CD4-positive, alpha-beta T cell (primary cell): ENCODE measurements around the gene ZFTA. TPM values are rescaled to one million over a fixed set of nuclear protein-coding genes. Genes with fewer than 3 reads are reported as not detected.

Experiments used
- ATAC-seq: fragments of 200-7000 bp; cut with Tn5 transposase; one replicate; pipeline ENCODE4 v1.10.0; 2022; ENCODE audit warnings: mild to moderate bottlenecking; ENCODE audit not compliant: poor library complexity
- CTCF ChIA-PET: fragments of 350-600 bp; sonication (Branson Sonifier 250); formaldehyde crosslinking; loops from one replicate; lab custom pipeline; 2021; ENCODE audit warnings: antibody characterized with exemption, inconsistent platforms; lab: Charles Lee
- POLR2A ChIA-PET: fragments of 350-600 bp; sonication (Branson Sonifier 250); formaldehyde crosslinking; loops from one replicate; lab custom pipeline; 2021; ENCODE audit warnings: antibody characterized with exemption, inconsistent platforms; lab: Charles Lee
- DNase-seq, 14 experiments: peaks; one replicate each; pipeline ENCODE4 v3.0.0-alpha.2; 2013 to 2020; ENCODE audit warnings: mixed read lengths in 2 of 14
- H3K27ac ChIP-seq, 2 donors: one replicate each; pipeline versions ENCODE4 v1.5.1 to v1.7.0; 2013; ENCODE audit warnings: low read length in 2 of 2, low read depth in 1 of 2, mild to moderate bottlenecking in 1 of 2
- H3K27me3 ChIP-seq, 2 experiments: 1 replicate in 1 of 2; 2 replicates in 1 of 2; pipeline versions ENCODE4 v1.6.1 to v1.7.0; 2013; ENCODE audit warnings: low read length in 2 of 2, control low read depth in 1 of 2, mild to moderate bottlenecking in 1 of 2, moderate library complexity in 1 of 2; ENCODE audit not compliant: insufficient read depth in 2 of 2, control insufficient read depth in 1 of 2
- H3K36me3 ChIP-seq: one replicate; pipeline ENCODE4 v1.6.1; 2013; ENCODE audit warnings: low read length, control low read depth; ENCODE audit not compliant: insufficient read depth
- H3K4me1 ChIP-seq: one replicate; pipeline ENCODE4 v1.6.1; 2013; ENCODE audit warnings: low read length, control low read depth; ENCODE audit not compliant: insufficient read depth
- H3K4me3 ChIP-seq: one replicate; pipeline ENCODE4 v1.5.1; 2013; ENCODE audit warnings: mild to moderate bottlenecking, low read length, moderate library complexity
- H3K9me3 ChIP-seq, 2 experiments: 1 replicate in 1 of 2; 2 replicates in 1 of 2; pipeline versions ENCODE4 v1.6.1 to v1.7.0; 2013; ENCODE audit warnings: low read length in 2 of 2, mild to moderate bottlenecking in 2 of 2, control low read depth in 1 of 2, moderate library complexity in 1 of 2; ENCODE audit not compliant: control insufficient read depth in 1 of 2, insufficient read depth in 1 of 2
- H3K27ac Mint-ChIP-seq: one replicate; pipeline ENCODE4 v1.8.0; 2020; ENCODE audit warnings: mixed read lengths
- H3K27me3 Mint-ChIP-seq: one replicate; pipeline ENCODE4 v1.8.0; 2021; ENCODE audit warnings: mixed read lengths
- H3K36me3 Mint-ChIP-seq: one replicate; pipeline ENCODE4 v1.8.0; 2021; ENCODE audit warnings: low read depth, mixed read lengths
- H3K4me1 Mint-ChIP-seq: one replicate; pipeline ENCODE4 v1.8.0; 2021; ENCODE audit warnings: low read depth, mixed read lengths
- H3K4me3 Mint-ChIP-seq: one replicate; pipeline ENCODE4 v1.8.0; 2020; ENCODE audit warnings: mild to moderate bottlenecking, mixed read lengths
- H3K9me3 Mint-ChIP-seq: one replicate; pipeline ENCODE4 v1.8.0; 2020; ENCODE audit warnings: mixed read lengths
- CTCF ChIP-seq: fragments of 200-600 bp; IDR thresholded peaks from one replicate; pipeline ENCODE4 v1.8.0; 2022; ENCODE audit warnings: antibody characterized with exemption, mild to moderate bottlenecking
- intact Hi-C, 2 experiments: fragments of 100-400 bp; cut with DNase I in 1 of 2; cut with micrococcal nuclease in 1 of 2; formaldehyde crosslinking; loops; one replicate each; pipeline versions ENCODE4 v1.15.1 to v1.9.0; 2023 to 2025; cut with DNase I, micrococcal nuclease
- total RNA-seq, 174 experiments: library from RNA in 2 of 174; stranded (reverse) in 2 of 174; gene quantifications; one replicate each; pipeline ENCODE4 v1.2.3 and lab custom pipeline; 2021 to 2026

Gene ZFTA
- total RNA-seq, 2 experiments from 2014 or later = 0.95 to 1.0 TPM

- Histone ChIP-seq H3K4me1 (peaks cover 10% of the 10 kb centered on the region), H3K27me3 (no peaks in the 10 kb centered on the region), H3K36me3 (peaks cover 2% of the 10 kb centered on the region), H3K9me3 (no peaks in the 10 kb centered on the region), H3K4me3 (no peak overlapping the region), H3K27ac (no peak overlapping the region)
- Mint-ChIP-seq H3K4me1 (peaks cover 8% of the 10 kb centered on the region), H3K9me3 (no peaks in the 10 kb centered on the region), H3K4me3 (no peak overlapping the region), H3K36me3 (peaks cover 7% of the 10 kb centered on the region), H3K27me3 (no peaks in the 10 kb centered on the region), H3K27ac (no peak overlapping the region)
- intact Hi-C loops = loop anchor here in 1 of 2 experiments (10.0 kb wide), 1 partner anchor 141 kb away; no protein-coding TSS in a partner anchor
- ChIA-PET POLR2A (no interaction called here), CTCF (no interaction called here)
- no peak for TF ChIP-seq CTCF
- no peak for ATAC-seq
- peak in 1 of 14 experiments; percentile 31 for DNase-seq
These were observed 4.9 kb downstream of the ZFTA start for GRCh38 chr11:63763496-63764339.

- Histone ChIP-seq H3K27me3 (no peaks in the 10 kb centered on the region), H3K4me1 (peaks cover 9% of the 10 kb centered on the region), H3K36me3 (peaks cover 9% of the 10 kb centered on the region), H3K4me3 (no peak overlapping the region), H3K9me3 (no peaks in the 10 kb centered on the region), H3K27ac (no peak overlapping the region)
- TF ChIP-seq CTCF = no peak
- DNase-seq (peak in 1 of 14 experiments; percentile 30), ATAC-seq (no peak)
- POLR2A ChIA-PET = no interaction called here
- no peak overlapping the region for H3K4me3 Mint-ChIP-seq
- H3K36me3 Mint-ChIP-seq = peaks cover 15% of the 10 kb centered on the region
- CTCF ChIA-PET = no interaction called here
- H3K9me3 Mint-ChIP-seq = no peaks in the 10 kb centered on the region
- H3K27me3 Mint-ChIP-seq = no peaks in the 10 kb centered on the region
- intact Hi-C loops = loop anchor here in 1 of 2 experiments (10.0 kb wide), 1 partner anchor 142 kb away; no protein-coding TSS in a partner anchor
- peaks cover 8% of the 10 kb centered on the region for H3K4me1 Mint-ChIP-seq
- no peak overlapping the region for H3K27ac Mint-ChIP-seq
These were observed 5.7 kb downstream of the ZFTA start for GRCh38 chr11:63762654-63763495.

GRCh38 chr11:63761931-63762653 lies 6.5 kb downstream of the ZFTA start:
- Histone ChIP-seq H3K9me3 (no peaks in the 10 kb centered on the region), H3K4me3 (no peak overlapping the region), H3K27ac (no peak overlapping the region), H3K36me3 (peaks cover 15% of the 10 kb centered on the region), H3K4me1 (peaks cover 1% of the 10 kb centered on the region), H3K27me3 (no peaks in the 10 kb centered on the region)
- Mint-ChIP-seq H3K36me3 (peaks cover 13% of the 10 kb centered on the region), H3K9me3 (no peaks in the 10 kb centered on the region), H3K27ac (no peak overlapping the region), H3K4me3 (no peak overlapping the region), H3K27me3 (no peaks in the 10 kb centered on the region), H3K4me1 (no peaks in the 10 kb centered on the region)
- TF ChIP-seq CTCF = no peak
- ATAC-seq (no peak), DNase-seq (peak in 1 of 14 experiments; percentile 20)
- CTCF ChIA-PET = no interaction called here
- POLR2A ChIA-PET = no interaction called here
- intact Hi-C loops = loop anchor here in 1 of 2 experiments (10.0 kb wide), 1 partner anchor 143 kb away; no protein-coding TSS in a partner anchor
